Astrocyte (in vitro differentiated cells and primary cell): ENCODE measurements around the gene EPS15. TPM values are rescaled to one million over a fixed set of nuclear protein-coding genes. Genes with fewer than 3 reads are reported as not detected.
"Not testable (repeated sequence)": the region's sequence is repeated elsewhere in the genome, so short reads cannot be mapped to it uniquely, and the experiment has no call there.

Experiments used
- DNase-seq: peaks from one replicate; pipeline ENCODE4 v3.0.0-alpha.2; 2010; ENCODE audit warnings: low read depth
- FAIRE-seq: peaks from 2 replicates; lab custom pipeline; 2011; peaks lifted over from hg19 to GRCh38; lab: Jason Lieb, UNC
- H2AFZ ChIP-seq: 2 replicates; pipeline ENCODE4 v1.6.0; 2012; ENCODE audit warnings: low read depth, low read length, inconsistent platforms
- H3K27ac ChIP-seq: 2 replicates; pipeline ENCODE4 v1.5.1; 2011; ENCODE audit warnings: low read depth, low read length, inconsistent platforms
- H3K27me3 ChIP-seq: 2 replicates; pipeline ENCODE4 v1.6.0; 2011; ENCODE audit warnings: low read length, inconsistent platforms; ENCODE audit not compliant: insufficient read depth
- H3K36me3 ChIP-seq: 2 replicates; pipeline ENCODE4 v1.5.1; 2011; ENCODE audit warnings: low read length, inconsistent platforms; ENCODE audit not compliant: insufficient read depth
- H3K4me1 ChIP-seq: 2 replicates; pipeline ENCODE4 v1.5.1; 2011; ENCODE audit warnings: low read length, inconsistent platforms; ENCODE audit not compliant: insufficient read depth
- H3K4me2 ChIP-seq: 2 replicates; pipeline ENCODE4 v1.6.0; 2012; ENCODE audit warnings: low read length, inconsistent platforms
- H3K4me3 ChIP-seq: 2 replicates; pipeline ENCODE4 v1.5.1; 2011; ENCODE audit warnings: low read depth, mild to moderate bottlenecking, low read length, inconsistent platforms; ENCODE audit not compliant: insufficient read depth
- H3K79me2 ChIP-seq: 2 replicates; pipeline ENCODE4 v1.6.0; 2012; ENCODE audit warnings: mild to moderate bottlenecking, low read length, inconsistent platforms; ENCODE audit not compliant: insufficient read depth
- H3K9ac ChIP-seq: 2 replicates; pipeline ENCODE4 v1.6.0; 2012; ENCODE audit warnings: mild to moderate bottlenecking, low read length, inconsistent platforms
- H3K9me3 ChIP-seq: 2 replicates; pipeline ENCODE4 v1.5.1; 2012; ENCODE audit warnings: low read depth, mild to moderate bottlenecking, low read length, inconsistent platforms; ENCODE audit not compliant: insufficient read depth
- H4K20me1 ChIP-seq: 2 replicates; pipeline ENCODE4 v1.6.0; 2012; ENCODE audit warnings: low read length, inconsistent platforms; ENCODE audit not compliant: insufficient read depth
- H3K27ac Mint-ChIP-seq: one replicate; pipeline ENCODE4 v1.8.0; 2021; ENCODE audit warnings: mild to moderate bottlenecking, mixed read lengths; ENCODE audit not compliant: unreplicated experiment
- H3K27me3 Mint-ChIP-seq: one replicate; pipeline ENCODE4 v1.8.0; 2021; ENCODE audit warnings: low read depth, mixed read lengths; ENCODE audit not compliant: unreplicated experiment
- H3K36me3 Mint-ChIP-seq: one replicate; pipeline ENCODE4 v1.8.0; 2021; ENCODE audit warnings: low read depth, mixed read lengths; ENCODE audit not compliant: unreplicated experiment
- H3K4me1 Mint-ChIP-seq: one replicate; pipeline ENCODE4 v1.8.0; 2021; ENCODE audit warnings: low read depth, mixed read lengths; ENCODE audit not compliant: unreplicated experiment
- H3K4me3 Mint-ChIP-seq: one replicate; pipeline ENCODE4 v1.8.0; 2021; ENCODE audit warnings: mild to moderate bottlenecking, moderate library complexity, mixed read lengths; ENCODE audit not compliant: unreplicated experiment
- H3K9me3 Mint-ChIP-seq: one replicate; pipeline ENCODE4 v1.8.0; 2021; ENCODE audit warnings: mild to moderate bottlenecking, mixed read lengths; ENCODE audit not compliant: unreplicated experiment
- CTCF ChIP-seq: IDR thresholded peaks from 2 replicates; pipeline ENCODE4 v1.5.1; 2011; ENCODE audit warnings: low read depth, mild to moderate bottlenecking, inconsistent platforms, low read length, moderate library complexity; ENCODE audit not compliant: insufficient read depth
- EZH2 ChIP-seq: IDR thresholded peaks from 2 replicates; pipeline ENCODE4 v1.6.1; 2012; ENCODE audit warnings: mild to moderate bottlenecking, low read length, inconsistent platforms; ENCODE audit not compliant: insufficient read depth
- total RNA-seq: library from RNA; stranded (reverse); gene quantifications from 2 replicates; pipeline ENCODE4 v1.2.1, GENCODE V29; 2021

The EPS15 gene
- total RNA-seq, 1 donor from 2014 or later, result 70.6 TPM

GRCh38 chr1:51414811-51415210, 104.3 kb downstream of the EPS15 start:
- H3K9me3 Mint-ChIP-seq, result no peaks in the 10 kb centered on the region
- Histone ChIP-seq H3K36me3 (no peaks in the 10 kb centered on the region), H2AFZ (no peak overlapping the region), H3K79me2 (no peaks in the 10 kb centered on the region), H3K27me3 (no peaks in the 10 kb centered on the region), H3K9me3 (no peaks in the 10 kb centered on the region), H3K9ac (no peak overlapping the region), H3K4me1 (peaks cover 8% of the 10 kb centered on the region), H3K4me3 (no peak overlapping the region), H3K27ac (no peak overlapping the region), H3K4me2 (no peak overlapping the region), H4K20me1 (no peaks in the 10 kb centered on the region)
- H3K4me1 Mint-ChIP-seq, result peaks cover 38% of the 10 kb centered on the region
- no peaks in the 10 kb centered on the region for H3K27me3 Mint-ChIP-seq
- peaks cover 2% of the 10 kb centered on the region for H3K36me3 Mint-ChIP-seq
- no peak for FAIRE-seq
- no peak overlapping the region for H3K27ac Mint-ChIP-seq
- H3K4me3 Mint-ChIP-seq, result no peak overlapping the region
- TF ChIP-seq EZH2 (no peak), CTCF (no peak)
- no peak for DNase-seq

- not testable (repeated sequence) for H3K4me1 ChIP-seq, DNase-seq, H3K4me3 ChIP-seq, H3K4me3 Mint-ChIP-seq, H3K9me3 Mint-ChIP-seq, H3K36me3 Mint-ChIP-seq, H3K27ac ChIP-seq, H3K27ac Mint-ChIP-seq, FAIRE-seq, H3K79me2 ChIP-seq, H2AFZ ChIP-seq, H3K9me3 ChIP-seq, H3K27me3 ChIP-seq, H3K27me3 Mint-ChIP-seq, H3K9ac ChIP-seq, H4K20me1 ChIP-seq, H3K4me2 ChIP-seq
- H3K4me1 Mint-ChIP-seq, result peaks cover 17% of the 10 kb centered on the region
- H3K36me3 ChIP-seq, result peaks cover 17% of the 10 kb centered on the region
These were observed 107.2 kb downstream of the EPS15 start for GRCh38 chr1:51411820-51412219.

- H3K9ac ChIP-seq, result no peak overlapping the region
- peaks cover 7% of the 10 kb centered on the region for H3K36me3 Mint-ChIP-seq
- H3K27ac Mint-ChIP-seq, result peak overlapping the region; percentile 26
- no peaks in the 10 kb centered on the region for H4K20me1 ChIP-seq
- H3K9me3 Mint-ChIP-seq, result no peaks in the 10 kb centered on the region
- no peak overlapping the region for H3K4me3 Mint-ChIP-seq
- no peak overlapping the region for H3K4me3 ChIP-seq
- no peaks in the 10 kb centered on the region for H3K79me2 ChIP-seq
- H2AFZ ChIP-seq, result no peak overlapping the region
- H3K4me1 ChIP-seq, result no peaks in the 10 kb centered on the region
- H3K36me3 ChIP-seq, result peaks cover 20% of the 10 kb centered on the region
- H3K9me3 ChIP-seq, result no peaks in the 10 kb centered on the region
- peaks cover 11% of the 10 kb centered on the region for H3K4me1 Mint-ChIP-seq
- peak overlapping the region; percentile 4 for H3K4me2 ChIP-seq
- TF ChIP-seq CTCF (no peak), EZH2 (no peak)
- peak overlapping the region; percentile 49 for H3K27ac ChIP-seq
- no peak for FAIRE-seq
- DNase-seq, result peak; percentile 63
- H3K27me3 ChIP-seq, result no peaks in the 10 kb centered on the region
- H3K27me3 Mint-ChIP-seq, result no peaks in the 10 kb centered on the region
These were observed 108.3 kb downstream of the EPS15 start for GRCh38 chr1:51410568-51411460.

GRCh38 chr1:51409755-51410541, 109.1 kb downstream of the EPS15 start:
- not testable (repeated sequence) for DNase-seq, H3K36me3 Mint-ChIP-seq, H3K4me1 ChIP-seq, H3K27me3 ChIP-seq, H3K4me3 ChIP-seq, H3K79me2 ChIP-seq, H4K20me1 ChIP-seq, H3K9ac ChIP-seq, H3K27me3 Mint-ChIP-seq, H2AFZ ChIP-seq, FAIRE-seq, H3K4me1 Mint-ChIP-seq, H3K9me3 ChIP-seq, H3K9me3 Mint-ChIP-seq
- Histone ChIP-seq H3K4me2 (peak overlapping the region; percentile 4), H3K27ac (peak overlapping the region; percentile 49), H3K36me3 (peaks cover 26% of the 10 kb centered on the region)
- Mint-ChIP-seq H3K4me3 (peak overlapping the region; percentile 50), H3K27ac (peak overlapping the region; percentile 34)
